ENCODE measurements around the gene SPINK6.

GRCh38 chr5:148156609-148157008 lies 46.2 kb upstream of the SPINK6 start:
- TF ChIP-seq POLR2AphosphoS5 (IDR thresholded peaks at IDR 0.05; ENCODE audit: low read depth, low read length) = no peak
- TF ChIP-seq SIN3A (IDR thresholded peaks at IDR 0.05; ENCODE audit: borderline replicate concordance, insufficient read depth, low read length) = no peak
- TF ChIP-seq FOXP2 (optimal IDR thresholded peaks at IDR 0.05; ENCODE audit: borderline replicate concordance, extremely low read depth, extremely low read length, insufficient read depth) = no peak
- no peak for TF ChIP-seq TAF1 (IDR thresholded peaks at IDR 0.05; ENCODE audit: borderline replicate concordance, insufficient read depth, low read length)
- TF ChIP-seq REST (IDR thresholded peaks at IDR 0.05; ENCODE audit: insufficient read depth in 1 of 2, low read depth in 2 of 2, low read length in 2 of 2) = no peak

All from PFSK-1 (cell line).